ENCODE data around the gene ZFP64. TPM values are rescaled to one million over a fixed set of nuclear protein-coding genes. Genes with fewer than 3 reads are reported as not detected.

Gene ZFP64
- total RNA-seq, 2 donors from 2014 or later = 8.1 to 11.7 TPM

GRCh38 chr20:52127309-52127708, 64.3 kb downstream of the ZFP64 start:
- intact Hi-C loops (cut with DNase I) = no loop called here
- DNase-seq (ENCODE audit: low spot score) = no peak

GRCh38 chr20:52124821-52125220, 66.8 kb downstream of the ZFP64 start:
- no peak for DNase-seq (ENCODE audit: low spot score)
- intact Hi-C loops (cut with DNase I) = no loop called here

- no peak for DNase-seq (ENCODE audit: low spot score)
- intact Hi-C loops (cut with DNase I) = no loop called here
Observed at GRCh38 chr20:52118696-52119095, 72.9 kb downstream of the ZFP64 start.

GRCh38 chr20:52118016-52118623, 73.5 kb downstream of the ZFP64 start:
- intact Hi-C loops (cut with DNase I) = no loop called here
- no peak for DNase-seq (ENCODE audit: low spot score)

- DNase-seq (ENCODE audit: low spot score) = peak; percentile 52
- intact Hi-C loops (cut with DNase I) = no loop called here
Observed at GRCh38 chr20:52110456-52110855, 81.1 kb downstream of the ZFP64 start.

GRCh38 chr20:52105442-52106422, 85.8 kb downstream of the ZFP64 start:
- no peak for DNase-seq (ENCODE audit: low spot score)
- intact Hi-C loops (cut with DNase I) = no loop called here

GRCh38 chr20:52104546-52105441, 86.8 kb downstream of the ZFP64 start:
- no peak for DNase-seq (ENCODE audit: low spot score)
- intact Hi-C loops (cut with DNase I) = no loop called here

GRCh38 chr20:52103913-52104545, 87.5 kb downstream of the ZFP64 start:
- intact Hi-C loops (cut with DNase I) = no loop called here
- no peak for DNase-seq (ENCODE audit: low spot score)

GRCh38 chr20:52103335-52103912, 88.2 kb downstream of the ZFP64 start:
- no peak for DNase-seq (ENCODE audit: low spot score)
- intact Hi-C loops (cut with DNase I) = no loop called here

GRCh38 chr20:52102559-52102958, 89.0 kb downstream of the ZFP64 start:
- intact Hi-C loops (cut with DNase I) = no loop called here
- DNase-seq (ENCODE audit: low spot score) = no peak

- intact Hi-C loops (cut with DNase I) = no loop called here
Observed at GRCh38 chr20:52102126-52102525, 89.5 kb downstream of the ZFP64 start.

More at GRCh38 chr20:52102126-52102525, 89.5 kb downstream of the ZFP64 start:
- no peak for DNase-seq (ENCODE audit: low spot score)

Data from posterior vena cava (tissue), 2 donors.